ENCODE data around the gene ZFHX2. TPM values are rescaled to one million over a fixed set of nuclear protein-coding genes. Genes with fewer than 3 reads are reported as not detected.

The ZFHX2 gene
- total RNA-seq, 2 donors from 2014 or later, result 0.59 to 0.85 TPM

- no peak for DNase-seq (ENCODE audit: low spot score)
- Histone ChIP-seq H3K27ac (no peak overlapping the region), H3K4me1 (peaks cover 0 to 11% of the 10 kb centered on the region in 2 donors), H3K27me3 (no peaks in the 10 kb centered on the region), H3K36me3 (peaks cover 10% of the 10 kb centered on the region), H3K4me3 (no peak overlapping the region), H3K9me3 (no peaks in the 10 kb centered on the region)
- peak; percentile 92 to 95 for TF ChIP-seq CTCF (IDR thresholded peaks at IDR 0.05)
Measured at GRCh38 chr14:23562822-23563472, 11.4 kb upstream of the ZFHX2 start.

GRCh38 chr14:23561873-23562821 lies 10.6 kb upstream of the ZFHX2 start:
- no peak for TF ChIP-seq CTCF (IDR thresholded peaks at IDR 0.05)

GRCh38 chr14:23561259-23561658 lies 9.7 kb upstream of the ZFHX2 start:
- Histone ChIP-seq H3K4me1 (peaks cover 0 to 12% of the 10 kb centered on the region in 2 donors), H3K9me3 (no peaks in the 10 kb centered on the region), H3K36me3 (peaks cover 10% of the 10 kb centered on the region), H3K27me3 (no peaks in the 10 kb centered on the region), H3K4me3 (no peak overlapping the region), H3K27ac (no peak overlapping the region)
- no peak for TF ChIP-seq CTCF (IDR thresholded peaks at IDR 0.05)
- no peak for DNase-seq (ENCODE audit: low spot score)

More at GRCh38 chr14:23561873-23562821, 10.6 kb upstream of the ZFHX2 start:
- peaks cover 10% of the 10 kb centered on the region for H3K36me3 ChIP-seq
- H3K27ac ChIP-seq, result no peak overlapping the region
- DNase-seq (ENCODE audit: low spot score), result no peak
- H3K4me3 ChIP-seq, result no peak overlapping the region
- peaks cover 0 to 12% of the 10 kb centered on the region in 2 donors for H3K4me1 ChIP-seq
- H3K27me3 ChIP-seq, result no peaks in the 10 kb centered on the region
- no peaks in the 10 kb centered on the region for H3K9me3 ChIP-seq

- Histone ChIP-seq H3K9me3 (no peaks in the 10 kb centered on the region), H3K27ac (no peak overlapping the region), H3K4me1 (peaks cover 0 to 18% of the 10 kb centered on the region in 2 donors), H3K4me3 (no peak overlapping the region), H3K36me3 (peaks cover 10% of the 10 kb centered on the region), H3K27me3 (no peaks in the 10 kb centered on the region)
- TF ChIP-seq CTCF (IDR thresholded peaks at IDR 0.05), result no peak
- no peak for DNase-seq (ENCODE audit: low spot score)
Measured at GRCh38 chr14:23559926-23560520, 8.5 kb upstream of the ZFHX2 start.

- peaks cover 0 to 21% of the 10 kb centered on the region in 2 donors for H3K4me1 ChIP-seq
- no peak for DNase-seq (ENCODE audit: low spot score)
- H3K27ac ChIP-seq, result no peak overlapping the region
- no peaks in the 10 kb centered on the region for H3K9me3 ChIP-seq
- H3K27me3 ChIP-seq, result no peaks in the 10 kb centered on the region
- no peak overlapping the region for H3K4me3 ChIP-seq
- H3K36me3 ChIP-seq, result peaks cover 10% of the 10 kb centered on the region
- peak; percentile 84 to 91 for TF ChIP-seq CTCF (IDR thresholded peaks at IDR 0.05)
Measured at GRCh38 chr14:23559010-23559925, 7.7 kb upstream of the ZFHX2 start.
